ENCODE results near the gene AGPAT3.

AGPAT3 gene

GRCh38 chr21:44024887-44025353, 159.9 kb downstream of the AGPAT3 start (continued):
- peak; percentile 39 for TF ChIP-seq PRDM6 (tag by site-specific recombination; IDR thresholded peaks at IDR 0.05)
- peak; percentile 80 for TF ChIP-seq ZNF692 (tag by site-specific recombination; IDR thresholded peaks at IDR 0.05)
- TF ChIP-seq KLF8 (tag by site-specific recombination; IDR thresholded peaks at IDR 0.05) = no peak
- TF ChIP-seq ZNF561 (tag by site-specific recombination; IDR thresholded peaks at IDR 0.05; ENCODE audit: borderline replicate concordance) = no peak
- TF ChIP-seq ZBTB8A (tag by site-specific recombination; IDR thresholded peaks at IDR 0.05) = peak; percentile 92
- peak; percentile 73 for TF ChIP-seq PRDM1 (tag by site-specific recombination; IDR thresholded peaks at IDR 0.05)
- TF ChIP-seq ZNF558 (tag by site-specific recombination; IDR thresholded peaks at IDR 0.05) = no peak
- peak; percentile 25; the same call in 1 of the 2 replicates for TF ChIP-seq ZSCAN5A (tag by site-specific recombination; IDR thresholded peaks at IDR 0.05)
- no peak; the same call in 1 of the 2 replicates for TF ChIP-seq ZNF76 (tag by site-specific recombination; IDR thresholded peaks at IDR 0.05; ENCODE audit: borderline replicate concordance, low read depth)
- TF ChIP-seq ZSCAN30 (tag by site-specific recombination; IDR thresholded peaks at IDR 0.05) = no peak; the same call in none of the 2 replicates
- TF ChIP-seq IKZF3 (tag by site-specific recombination; IDR thresholded peaks at IDR 0.05) = peak; percentile 26; the same call in 1 of the 2 replicates
- TF ChIP-seq ZNF701 (tag by site-specific recombination; IDR thresholded peaks at IDR 0.05) = no peak
- TF ChIP-seq ZNF629 (tag by site-specific recombination; IDR thresholded peaks at IDR 0.05) = 0 out of 2 replicates have a peak, but pooled peaks have one; percentile 52
- TF ChIP-seq SP2 (tag by site-specific recombination; IDR thresholded peaks at IDR 0.05) = no peak
- no peak for TF ChIP-seq ZNF791 (tag by site-specific recombination; IDR thresholded peaks at IDR 0.05)
- no peak for TF ChIP-seq ZNF221 (tag by site-specific recombination; IDR thresholded peaks at IDR 0.05; ENCODE audit: borderline replicate concordance)
- no peak for TF ChIP-seq CTCF (tag by site-specific recombination; IDR thresholded peaks at IDR 0.05)
- TF ChIP-seq ZNF449 (tag by site-specific recombination; IDR thresholded peaks at IDR 0.05) = peak; percentile 88
- no peak for TF ChIP-seq RBAK (tag by site-specific recombination; IDR thresholded peaks at IDR 0.05)
- no peak; the same call in 1 of the 2 replicates for TF ChIP-seq ZBTB11 (tag by site-specific recombination; conservative IDR thresholded peaks at IDR 0.05; ENCODE audit: low read depth)
